HG03432 (cell line): ENCODE measurements around the gene METTL1.
"Not testable (repeated sequence)": the region's sequence is repeated elsewhere in the genome, so short reads cannot be mapped to it uniquely, and the experiment has no call there.

Experiments used
- ATAC-seq: cut with Tn5 transposase; IDR thresholded peaks from one replicate; pipeline ENCODE4 v1.9.1; 2021; ENCODE audit warnings: mild to moderate bottlenecking, moderate library complexity; ENCODE audit not compliant: unreplicated experiment

METTL1 gene

GRCh38 chr12:57771873-57772428 is at the start of gene METTL1:
Gene METTL1, minus strand, starts transcription at chr12:57772105. Its CDS starts 22 bp downstream, at chr12:57772083.
- peak; percentile 87 for ATAC-seq

- ATAC-seq = not testable (repeated sequence)
These were observed 49.1 kb upstream of the METTL1 start for GRCh38 chr12:57821015-57821414.

GRCh38 chr12:57820119-57820518 is 48.2 kb upstream of the METTL1 start:
- ATAC-seq = not testable (repeated sequence)

DNA sequence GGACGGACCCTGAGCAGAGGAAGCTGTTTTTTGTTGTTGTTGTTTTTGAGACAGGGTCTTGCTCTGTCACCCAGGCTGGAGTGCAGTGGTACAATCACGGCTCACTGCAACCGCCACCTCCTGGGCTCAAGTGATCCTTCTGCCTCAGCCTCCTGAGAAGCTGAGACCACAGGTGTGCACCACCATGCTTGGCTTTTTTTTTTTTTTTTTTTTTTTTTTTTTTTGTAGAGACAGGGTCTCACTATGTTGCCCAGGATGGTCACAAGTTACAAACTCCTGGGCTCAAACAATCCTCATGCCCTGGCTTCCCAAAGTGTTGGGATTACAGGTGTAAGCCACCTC is 46.1 kb upstream of the METTL1 start:
- not testable (repeated sequence) for ATAC-seq

- no peak for ATAC-seq
These were observed 45.5 kb upstream of the METTL1 start for GRCh38 chr12:57817261-57817989.

DNA sequence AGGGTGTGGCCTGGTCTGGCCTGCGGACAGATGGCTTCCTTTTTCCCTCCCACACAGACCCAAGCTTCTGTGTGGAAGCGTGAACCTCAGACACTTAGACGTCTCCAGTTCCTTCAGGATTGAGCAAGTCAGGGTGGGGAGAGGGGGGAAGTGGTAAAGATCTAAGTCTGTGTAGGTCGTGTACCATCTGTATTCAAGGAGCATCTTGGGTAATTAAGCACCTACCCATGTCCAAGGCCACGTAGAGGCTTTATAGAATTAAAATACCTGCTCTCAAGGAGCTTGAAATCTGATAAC is 44.9 kb upstream of the METTL1 start:
- no peak for ATAC-seq

DNA sequence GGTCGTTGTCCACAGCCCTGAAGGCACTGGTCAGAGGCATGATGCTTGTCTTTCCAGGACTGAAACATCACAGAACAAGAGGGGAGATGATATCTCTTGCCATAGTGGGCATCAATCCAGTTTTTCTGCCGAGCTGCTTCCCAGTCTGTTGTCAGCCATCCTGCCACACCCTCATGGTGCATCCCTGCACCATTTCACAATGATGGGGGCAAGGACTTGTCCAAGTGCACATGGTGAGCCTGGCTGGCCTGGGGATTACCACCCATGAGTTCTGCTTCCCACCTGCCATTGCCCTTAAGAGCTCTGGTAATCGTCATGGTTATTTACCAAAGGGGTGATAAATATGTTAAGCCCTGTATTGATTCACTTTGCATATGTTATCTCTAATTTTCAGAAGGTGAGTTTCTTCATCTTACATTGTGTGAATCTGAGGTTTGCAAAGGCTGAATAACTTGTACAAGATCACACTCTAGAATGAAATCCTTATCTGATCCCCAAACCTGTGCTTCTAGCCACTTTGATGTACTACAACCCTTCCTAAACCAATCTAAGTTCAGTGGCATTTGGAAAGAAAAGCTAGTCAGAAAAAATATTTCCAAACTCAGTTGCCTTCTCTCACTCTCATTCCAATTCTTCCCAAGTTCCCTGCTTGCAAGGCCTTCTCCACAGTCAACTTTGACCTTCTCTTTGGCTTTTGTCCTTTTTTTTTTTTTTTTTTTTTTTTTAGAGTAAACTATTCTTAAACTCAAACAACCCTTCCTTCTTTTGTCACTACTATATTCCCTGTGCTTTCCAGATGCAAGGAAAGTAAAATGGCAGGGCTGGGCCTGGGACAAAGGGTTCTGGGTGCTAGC is 44.3 kb upstream of the METTL1 start:
- ATAC-seq = no peak

DNA sequence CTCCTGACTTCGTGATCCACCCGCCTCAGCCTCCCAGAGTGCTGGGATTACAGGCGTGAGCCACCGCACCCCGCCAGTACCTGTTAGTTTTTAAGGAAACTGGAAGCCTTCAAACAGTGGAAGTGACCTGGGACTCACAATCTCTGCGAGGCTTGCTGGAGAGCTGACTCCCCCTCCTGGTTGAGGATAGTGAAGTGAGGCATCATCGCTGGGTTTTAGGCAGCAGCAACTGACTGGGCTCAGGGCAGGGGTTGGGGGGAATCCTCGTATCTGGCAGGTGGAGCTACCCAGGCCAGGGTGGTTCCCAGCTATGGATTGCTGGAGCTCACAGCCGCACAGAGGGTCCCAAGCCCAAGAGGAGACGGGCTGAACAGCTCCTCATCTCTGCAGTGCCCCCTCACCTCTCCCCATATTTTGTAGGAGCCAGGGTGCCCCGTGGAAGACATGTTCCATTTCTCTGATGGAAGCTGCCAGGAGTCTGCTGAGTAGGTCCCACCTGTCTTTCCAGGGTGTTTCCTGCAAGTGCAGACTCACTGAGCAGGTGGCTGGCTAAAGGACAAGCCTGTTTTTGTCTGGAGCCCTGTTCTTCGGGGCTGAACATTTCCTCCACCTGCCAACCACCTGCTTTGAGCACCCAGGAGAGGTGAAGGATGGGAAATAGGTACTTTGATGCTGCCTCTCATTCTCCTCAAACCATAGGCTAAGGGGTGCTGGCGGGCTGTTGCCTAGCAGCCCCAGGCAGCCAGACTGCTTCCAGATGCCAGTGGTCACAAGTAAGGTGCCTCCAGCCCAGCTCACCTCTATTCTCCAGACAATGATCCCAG is 43.5 kb upstream of the METTL1 start:
- no peak for ATAC-seq

DNA sequence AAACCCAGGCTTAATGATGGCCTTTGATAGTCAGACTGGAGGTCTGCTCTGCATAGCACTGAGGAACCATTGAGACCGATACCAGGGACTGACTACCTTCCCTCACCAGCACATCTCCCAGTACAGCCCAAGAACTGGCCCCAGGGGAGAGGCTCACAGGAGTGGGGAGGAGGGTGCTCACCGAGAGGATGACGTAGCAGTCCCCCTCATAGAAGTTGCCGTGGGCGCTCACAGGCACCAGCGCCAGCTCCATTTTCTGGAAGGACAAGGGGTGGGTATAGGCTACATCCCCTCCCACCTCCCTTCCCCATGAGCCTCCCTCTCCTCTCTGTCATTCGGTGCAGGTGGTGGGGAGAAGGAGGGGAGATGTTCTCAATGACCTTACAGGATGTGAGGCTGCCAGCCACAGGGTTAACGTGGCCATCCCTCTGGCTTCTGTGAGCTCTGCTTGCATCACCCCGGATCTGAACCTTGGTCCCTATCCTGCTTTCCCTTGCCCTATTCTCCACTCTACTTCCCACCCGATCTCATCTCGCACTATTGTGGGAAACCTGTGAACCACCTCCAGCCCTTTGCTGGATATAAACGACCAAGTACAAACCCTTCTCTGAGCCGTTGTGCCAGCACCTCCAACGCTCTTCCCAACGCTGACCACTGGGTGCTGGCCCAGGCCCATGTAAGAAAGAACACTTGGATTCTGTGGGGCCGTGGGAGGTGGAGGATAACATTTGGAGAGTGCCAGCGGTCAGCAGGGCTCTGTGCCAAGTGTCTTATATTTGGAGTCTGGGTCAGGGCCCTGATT is 42.3 kb upstream of the METTL1 start:
- ATAC-seq = no peak

- no peak for ATAC-seq
These were observed 41.4 kb upstream of the METTL1 start for GRCh38 chr12:57813111-57813970.

DNA sequence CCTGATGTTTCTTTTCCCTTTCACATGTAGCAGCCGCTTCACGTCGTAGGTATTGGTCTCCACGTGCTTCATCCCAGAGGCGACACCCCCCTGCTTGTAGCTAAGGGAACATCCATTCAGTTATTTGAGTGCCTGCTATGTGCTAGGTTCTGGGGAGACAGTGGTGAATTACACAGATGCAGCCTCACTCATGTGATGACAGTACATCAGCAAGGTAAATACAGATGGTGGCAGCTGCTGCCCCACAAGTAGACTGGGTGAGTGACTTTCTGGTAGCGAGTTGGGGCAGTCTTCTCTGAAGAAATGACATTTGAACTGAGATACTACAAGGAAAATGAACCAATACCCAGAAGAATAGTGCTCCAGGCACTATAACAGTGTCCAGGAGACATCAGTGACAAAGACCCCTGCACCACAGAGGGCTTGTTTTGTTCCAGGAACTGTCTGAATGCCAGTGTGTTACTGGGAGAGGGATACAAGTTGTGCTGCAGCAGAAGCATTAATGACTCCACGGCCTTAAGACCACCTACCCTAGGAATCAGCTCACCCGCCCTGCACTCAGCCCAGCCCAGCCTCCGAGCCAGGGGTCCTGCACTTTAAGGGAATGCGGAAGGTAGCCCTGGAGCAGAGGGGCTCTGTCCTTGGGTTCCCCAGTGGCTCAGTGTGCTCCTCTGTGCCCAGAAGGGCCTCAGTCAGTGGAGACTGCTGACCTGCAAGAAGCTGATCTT is 39.3 kb upstream of the METTL1 start:
- ATAC-seq = no peak

- no peak for ATAC-seq
These were observed 38.5 kb upstream of the METTL1 start for GRCh38 chr12:57810450-57810849.

DNA sequence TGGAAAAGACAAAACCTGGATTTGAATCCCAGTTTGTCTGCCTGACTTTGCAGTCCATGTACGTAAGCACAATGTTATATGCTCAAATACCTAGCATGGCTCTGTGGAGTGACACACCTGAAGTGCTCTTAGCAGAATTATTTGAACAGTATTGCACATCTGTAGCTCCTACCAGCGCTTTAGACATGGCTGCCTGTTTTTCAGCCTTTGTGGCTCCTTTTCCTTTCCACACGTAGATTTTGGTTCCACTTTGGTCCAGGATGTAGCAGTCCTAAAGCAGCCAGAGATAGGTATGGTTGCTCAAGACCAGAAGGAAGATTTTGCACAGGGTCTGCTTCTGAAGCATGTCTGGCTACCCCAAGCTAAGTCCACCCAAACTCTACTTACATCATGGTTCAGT is 37.5 kb upstream of the METTL1 start:
- ATAC-seq = no peak

- no peak for ATAC-seq
These were observed 36.4 kb upstream of the METTL1 start for GRCh38 chr12:57808351-57808750.

DNA sequence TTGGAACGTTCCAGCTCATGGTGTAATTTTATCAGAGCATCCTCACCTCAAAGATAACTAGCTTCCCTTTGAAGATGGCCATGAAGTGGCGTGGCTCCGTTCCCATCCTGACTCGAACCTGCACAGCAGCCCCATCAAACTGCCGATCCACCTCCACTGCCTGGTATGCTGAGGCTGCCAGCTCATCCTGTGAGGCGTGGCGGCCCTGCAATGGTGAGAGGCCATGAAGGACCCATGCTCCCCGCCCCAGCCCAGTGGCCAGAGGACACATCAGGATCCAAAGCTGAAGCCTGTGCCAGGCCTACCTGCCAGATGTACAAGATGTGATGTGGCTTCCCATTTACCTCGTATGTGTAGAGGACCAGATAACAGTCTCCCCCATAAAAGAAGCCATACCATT is 35.4 kb upstream of the METTL1 start:
- ATAC-seq = no peak

DNA sequence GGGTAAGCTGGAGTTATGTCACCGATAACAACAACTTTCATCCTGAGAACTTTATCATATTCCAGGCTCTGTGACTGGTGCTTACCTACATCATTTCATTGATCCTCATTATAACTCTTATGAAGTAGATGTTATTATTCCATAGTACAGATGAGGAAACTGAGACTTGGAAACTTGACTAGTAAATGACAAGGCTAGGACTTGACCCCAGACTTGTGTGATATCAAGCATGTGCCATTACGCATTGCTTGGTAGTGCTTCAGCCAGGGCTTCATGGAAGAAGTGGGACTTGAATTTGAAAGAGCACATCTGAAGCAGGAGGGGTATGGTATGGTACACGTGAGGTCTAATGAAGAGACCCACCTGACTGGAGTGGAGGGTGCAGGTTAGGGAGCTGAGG is 34.8 kb upstream of the METTL1 start:
- ATAC-seq = no peak

DNA sequence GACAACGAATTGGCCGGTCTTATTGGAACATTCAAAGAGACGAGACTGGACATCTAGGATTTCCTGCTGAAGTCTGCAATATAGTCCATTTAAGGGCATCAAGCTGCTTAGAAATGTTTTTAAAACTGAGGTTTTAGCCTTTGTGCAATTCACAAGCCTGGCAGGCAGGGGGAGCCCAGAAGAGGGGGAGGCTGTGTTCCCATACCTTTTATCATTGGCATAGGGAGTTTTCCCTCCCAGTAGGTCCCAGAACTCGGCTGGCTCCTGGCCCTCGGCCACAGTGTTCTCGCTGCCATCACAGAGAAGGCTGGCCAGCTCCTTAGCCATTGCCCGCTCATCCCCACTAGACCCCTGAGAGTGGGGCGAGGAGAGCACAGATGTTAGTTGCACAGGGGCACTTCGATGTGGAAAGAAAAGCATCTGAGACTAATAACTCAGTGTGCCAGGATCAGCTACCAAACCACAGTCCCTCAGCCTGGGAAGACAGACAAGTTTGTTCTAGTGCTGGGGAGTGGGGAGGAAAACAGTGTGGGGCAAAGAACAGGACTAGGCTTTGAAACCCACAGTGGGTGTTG is 31.5 kb upstream of the METTL1 start:
- peak; percentile 50 for ATAC-seq

- no peak for ATAC-seq
These were observed 30.7 kb upstream of the METTL1 start for GRCh38 chr12:57802607-57803006.

GRCh38 chr12:57800965-57801364 is 29.1 kb upstream of the METTL1 start:
- ATAC-seq = no peak
